HT-29 (cell line): ENCODE data around the gene DNHD1. TPM values are rescaled to one million over a fixed set of nuclear protein-coding genes. Genes with fewer than 3 reads are reported as not detected.

Experiments
- DNase-seq: peaks from one replicate; pipeline ENCODE4 v3.0.0-alpha.2; 2015; ENCODE audit warnings: low spot score
- total RNA-seq: library from RNA; depleted of rRNA; stranded (reverse); fragments of >200 nt; shearing (Covaris generic); gene quantifications from 2 replicates; pipeline ENCODE4 v1.2.3, GENCODE V29; 2014; rRNA removed

Gene DNHD1
- total RNA-seq, 1 experiment from 2014 or later: 8.8 TPM

DNA sequence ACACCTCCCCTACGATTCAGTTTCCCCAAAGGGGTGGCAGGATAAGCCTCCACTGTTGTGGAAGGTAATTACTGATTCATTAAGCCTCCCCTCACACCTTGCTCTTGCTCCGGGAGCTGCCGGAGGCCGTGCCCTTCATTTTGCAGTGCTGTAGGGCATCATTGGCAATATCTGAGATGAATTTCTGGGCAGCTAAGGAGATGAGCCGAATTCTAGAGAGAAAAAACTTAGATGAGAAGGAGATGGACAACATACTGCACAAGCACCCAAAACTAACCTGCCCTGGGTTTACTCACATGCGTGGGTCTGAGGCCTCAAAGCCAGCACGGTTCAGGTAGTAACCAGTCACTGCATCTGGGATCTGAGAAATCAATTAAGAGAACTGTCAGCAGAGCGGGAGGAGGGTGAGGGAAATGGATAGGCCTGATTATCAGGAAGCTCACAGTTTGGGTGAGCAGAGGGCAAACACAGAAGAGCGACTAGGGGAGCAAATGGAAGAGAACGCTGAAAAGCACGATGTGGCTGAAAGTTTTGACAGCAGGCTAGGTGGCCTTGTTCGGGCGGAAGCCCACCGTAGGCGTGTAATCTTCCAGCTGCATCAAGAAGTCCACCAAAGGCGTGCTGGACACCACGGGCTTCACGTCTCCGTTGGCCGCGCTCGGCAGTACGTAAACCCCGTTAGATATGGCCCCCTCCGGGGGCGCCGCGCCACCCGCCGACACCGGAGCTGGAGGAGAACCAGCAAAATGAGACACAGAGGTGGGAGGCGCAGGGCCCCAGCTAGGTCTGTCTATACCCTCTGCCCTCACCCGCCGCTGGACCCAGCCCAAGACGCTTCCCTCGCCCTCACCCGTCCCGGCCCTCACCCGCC lies 114.2 kb downstream of the DNHD1 start:
- peak; percentile 55 for DNase-seq

DNA sequence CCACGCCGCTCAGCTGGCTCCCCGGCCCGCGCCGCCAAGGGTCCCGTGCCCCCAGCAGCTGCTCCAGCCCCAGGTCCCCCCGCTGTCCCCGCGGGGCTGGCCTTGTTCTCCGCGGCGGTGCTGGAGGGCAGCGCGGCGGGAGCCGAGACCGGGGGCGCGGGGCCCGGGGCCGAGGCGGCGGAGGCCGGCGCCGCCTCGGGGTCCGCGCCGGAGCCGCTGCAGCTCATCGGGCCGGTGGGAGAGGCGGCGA lies 114.8 kb downstream of the DNHD1 start:
- no peak for DNase-seq

DNA sequence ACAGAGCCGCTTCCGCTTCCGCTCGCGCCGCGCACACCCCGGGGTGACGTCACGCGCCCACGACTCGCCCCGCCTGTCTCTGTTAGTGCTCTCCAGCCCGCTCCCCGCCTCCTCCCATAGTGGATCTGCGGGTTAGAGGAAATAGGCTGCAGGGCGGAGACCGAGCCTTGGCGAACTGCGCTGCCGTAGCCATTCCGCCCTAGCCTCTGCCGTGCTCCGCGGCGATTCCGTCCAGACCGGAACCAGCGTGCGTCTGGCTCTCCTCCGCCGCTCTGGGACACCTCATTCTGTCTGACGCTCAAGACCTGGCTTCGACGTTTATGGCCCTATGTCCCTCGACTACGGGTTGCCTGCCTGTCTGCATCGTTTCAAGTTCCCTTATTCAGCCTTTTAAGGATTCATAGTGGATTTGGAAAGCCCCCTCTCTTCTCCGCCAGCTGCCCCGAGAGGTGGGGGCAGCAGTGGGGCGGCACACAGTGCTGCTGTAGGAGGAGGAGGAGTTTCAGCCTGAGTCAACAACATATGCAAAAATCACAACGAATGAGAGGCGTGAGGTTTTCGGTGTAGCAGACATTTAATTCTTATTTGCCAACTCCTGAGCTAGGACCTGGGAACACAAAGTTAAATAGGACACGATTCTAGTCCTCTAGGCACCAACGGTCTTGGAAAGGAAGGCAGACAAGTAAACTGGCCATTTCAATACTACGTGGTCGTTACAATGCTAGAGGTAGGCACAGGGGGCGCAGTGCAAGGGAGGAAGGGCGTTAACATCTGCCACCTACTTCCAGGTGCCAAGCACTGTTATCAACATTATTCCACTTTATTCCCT lies 115.3 kb downstream of the DNHD1 start, which contains the start of gene TAF10:
TSS of gene TAF10 (minus strand) at position 4 of the 829 bp plus-strand sequence. CDS start 27 bp downstream, outside the sequence.
- DNase-seq: peak; percentile 98

DNA sequence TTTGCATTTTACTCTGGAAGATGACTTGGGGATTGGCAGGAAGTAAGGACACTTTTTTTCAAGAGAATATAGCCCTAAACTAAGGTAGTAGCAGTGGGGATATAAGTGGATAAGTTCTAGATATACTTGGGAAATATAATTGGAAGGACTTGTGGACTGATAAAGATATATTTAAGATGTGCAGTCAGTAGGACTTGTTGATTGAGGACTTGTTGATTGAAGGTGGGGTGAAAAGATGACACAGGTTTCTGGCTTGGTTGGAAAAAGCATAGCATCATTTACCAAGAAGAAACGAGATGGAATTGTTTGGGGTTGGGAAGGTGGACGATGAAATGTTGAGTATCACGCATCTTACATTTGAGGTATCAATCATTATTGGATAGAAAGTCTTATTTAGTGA lies 116.4 kb downstream of the DNHD1 start:
- no peak for DNase-seq

DNA sequence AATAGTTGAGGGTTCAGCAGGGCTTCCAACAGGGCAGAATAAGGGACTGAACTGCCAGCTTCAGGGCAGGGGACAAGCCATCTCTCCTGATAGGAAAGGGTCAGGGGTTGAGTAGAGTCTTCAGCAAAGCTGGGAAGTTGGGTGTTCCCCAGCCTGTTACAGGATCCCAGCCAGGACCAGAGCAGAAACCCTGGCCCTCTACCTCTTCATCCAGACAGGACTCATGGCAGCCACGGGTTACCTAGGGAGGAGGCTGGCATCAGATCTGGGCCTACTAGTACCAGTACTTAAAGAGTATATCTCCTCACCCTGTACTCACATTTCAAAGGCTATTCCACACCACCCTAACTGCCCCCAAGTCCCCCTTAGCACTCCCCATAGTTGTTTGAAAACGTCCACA lies 117.4 kb downstream of the DNHD1 start:
- no peak for DNase-seq

DNA sequence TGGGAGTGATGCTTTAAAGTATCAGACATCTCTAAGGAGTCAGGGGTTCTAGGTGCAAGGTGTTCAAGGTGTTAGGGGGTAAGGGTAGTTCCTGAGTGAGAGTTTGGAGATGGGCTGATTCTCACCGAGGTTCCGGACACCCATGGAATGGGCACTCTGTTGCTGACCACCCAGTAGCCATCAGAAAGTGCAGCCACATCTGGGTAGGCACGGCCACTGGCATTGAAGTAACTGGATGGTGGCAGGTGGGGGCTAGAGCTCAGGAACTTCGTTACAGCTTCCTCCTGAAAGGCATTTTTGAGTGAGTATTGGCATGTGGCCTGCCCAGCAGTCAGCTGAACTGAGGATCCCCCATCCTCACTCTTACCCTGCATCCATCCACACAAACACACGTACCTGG lies 118.0 kb downstream of the DNHD1 start:
- no peak for DNase-seq

DNA sequence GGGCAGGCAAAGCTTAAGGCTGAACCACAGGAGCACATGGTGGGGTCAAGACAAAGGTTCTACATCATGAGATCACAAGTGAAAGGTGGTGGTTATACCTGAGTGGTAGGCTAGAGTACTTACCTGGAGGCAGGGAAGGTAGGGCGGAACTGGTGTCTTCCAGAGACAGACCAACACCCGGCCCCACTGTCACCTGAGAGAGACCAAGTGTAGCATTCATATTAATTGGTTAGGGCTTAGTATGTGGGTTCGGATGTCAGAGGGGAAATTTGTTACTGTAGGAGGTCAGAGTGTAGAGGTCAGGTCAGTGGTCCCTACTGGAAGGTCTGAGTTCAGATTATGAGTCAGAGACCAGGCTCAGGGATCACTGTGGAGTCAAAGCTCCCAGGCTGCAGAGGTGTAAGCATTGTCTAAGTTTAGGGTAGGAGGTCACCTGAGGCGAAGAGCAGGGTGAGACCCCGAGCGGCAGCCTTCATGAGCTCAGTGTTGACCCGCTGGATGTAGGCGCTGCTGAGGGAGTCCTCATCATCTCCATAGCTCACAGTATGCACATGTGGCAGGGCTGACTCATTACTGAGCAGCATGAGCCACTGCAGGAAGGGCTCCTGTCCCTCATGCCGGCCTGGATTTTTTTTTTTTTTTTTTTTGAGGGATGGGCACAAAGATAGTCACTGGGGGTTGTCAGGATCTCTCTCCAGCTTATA lies 119.0 kb downstream of the DNHD1 start:
- no peak for DNase-seq

DNA sequence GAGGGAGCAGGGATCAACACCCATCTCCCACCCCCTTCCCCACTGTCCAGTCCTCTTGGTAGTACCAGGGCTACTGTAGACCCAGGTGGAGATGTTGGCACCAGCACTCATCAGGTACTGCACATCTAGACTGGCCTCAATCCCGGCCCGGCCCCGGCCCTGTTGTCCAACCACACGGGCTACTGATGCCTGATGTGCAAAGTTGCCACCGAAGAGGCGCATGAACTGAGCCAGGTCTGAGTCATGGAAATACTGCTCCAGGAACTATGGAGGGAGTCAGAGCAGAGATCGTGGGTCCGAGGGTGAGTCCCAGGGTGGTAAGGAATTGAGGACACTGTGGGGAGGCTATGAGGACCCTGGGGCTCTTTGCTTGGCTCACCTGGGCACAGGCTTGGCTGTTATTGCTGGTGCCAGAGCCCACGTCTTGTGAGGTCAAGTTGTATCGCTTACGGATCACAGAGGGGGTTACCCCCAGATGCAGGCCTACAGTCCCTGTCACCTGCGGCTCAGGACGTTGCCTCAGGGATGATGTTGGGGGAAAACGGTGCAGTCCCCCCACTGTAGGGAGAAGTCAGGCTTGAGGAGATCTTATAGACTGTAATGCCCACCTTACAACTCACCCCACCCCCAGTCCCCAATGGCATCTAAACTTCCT lies 119.6 kb downstream of the DNHD1 start:
- DNase-seq: no peak

DNA sequence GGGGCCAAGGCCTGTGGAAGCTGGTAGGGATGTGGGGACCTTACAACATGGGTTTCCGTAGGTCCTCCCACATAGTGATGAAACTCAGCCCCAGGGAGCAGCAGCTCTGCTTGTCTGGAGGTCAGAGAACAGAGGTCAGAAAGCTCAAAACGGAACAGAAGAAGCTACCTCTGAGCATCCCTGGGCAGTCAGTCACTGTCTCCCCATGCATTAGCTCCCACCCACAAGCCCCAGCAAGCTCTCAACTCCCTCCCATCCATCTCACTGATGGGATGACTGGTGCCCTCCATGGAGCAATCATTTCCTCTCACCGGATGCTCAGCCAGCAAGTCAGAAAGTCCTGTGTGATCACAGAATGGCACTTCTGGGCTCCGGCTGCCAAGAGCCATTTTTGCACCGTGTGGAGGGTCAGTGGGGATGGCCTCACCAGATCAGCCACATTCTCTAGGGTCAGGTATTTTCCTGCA lies 120.3 kb downstream of the DNHD1 start:
- DNase-seq: no peak

DNA sequence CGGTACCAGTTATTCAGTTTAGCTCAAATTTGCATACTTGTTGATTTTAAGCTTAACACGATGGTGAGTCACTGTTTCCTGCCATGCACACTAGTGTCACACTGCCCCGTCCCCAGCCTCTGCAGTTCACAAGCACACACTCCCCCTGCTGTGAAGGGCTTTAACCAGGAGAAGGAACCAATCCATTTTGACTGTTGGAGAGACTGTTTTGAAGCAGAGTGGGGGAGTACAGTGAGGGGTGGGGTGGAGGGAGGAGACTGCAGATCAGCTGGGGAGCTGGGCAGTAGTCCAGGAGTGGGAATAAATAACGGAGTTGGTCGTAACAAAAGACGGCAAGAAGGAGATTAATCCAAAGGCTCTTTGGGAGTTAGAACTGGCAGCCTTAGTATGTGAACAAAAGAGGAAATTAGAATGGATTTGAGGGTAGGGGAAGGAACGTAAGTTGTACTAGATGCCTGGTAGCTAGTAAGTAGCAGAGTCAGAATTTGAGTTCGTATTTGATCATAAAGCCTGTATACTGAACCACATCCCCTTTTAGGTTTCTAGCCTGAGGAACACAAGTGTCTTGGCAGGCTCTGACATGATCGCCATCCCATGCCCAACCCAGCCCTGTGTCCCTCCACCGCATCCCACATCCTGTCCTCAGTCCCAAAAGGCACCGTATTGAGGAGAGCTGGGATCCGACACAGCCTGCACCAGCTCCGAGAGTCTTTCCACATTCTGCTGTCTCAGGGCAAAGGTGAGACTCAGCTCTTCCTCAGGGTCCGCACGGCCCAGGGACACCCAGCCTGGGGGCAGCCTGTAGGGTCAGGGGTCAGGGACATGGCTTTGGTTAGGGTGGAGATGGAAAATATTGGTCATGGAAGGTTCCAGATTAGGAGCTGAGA lies 121.3 kb downstream of the DNHD1 start:
- peak; percentile 33 for DNase-seq

DNA sequence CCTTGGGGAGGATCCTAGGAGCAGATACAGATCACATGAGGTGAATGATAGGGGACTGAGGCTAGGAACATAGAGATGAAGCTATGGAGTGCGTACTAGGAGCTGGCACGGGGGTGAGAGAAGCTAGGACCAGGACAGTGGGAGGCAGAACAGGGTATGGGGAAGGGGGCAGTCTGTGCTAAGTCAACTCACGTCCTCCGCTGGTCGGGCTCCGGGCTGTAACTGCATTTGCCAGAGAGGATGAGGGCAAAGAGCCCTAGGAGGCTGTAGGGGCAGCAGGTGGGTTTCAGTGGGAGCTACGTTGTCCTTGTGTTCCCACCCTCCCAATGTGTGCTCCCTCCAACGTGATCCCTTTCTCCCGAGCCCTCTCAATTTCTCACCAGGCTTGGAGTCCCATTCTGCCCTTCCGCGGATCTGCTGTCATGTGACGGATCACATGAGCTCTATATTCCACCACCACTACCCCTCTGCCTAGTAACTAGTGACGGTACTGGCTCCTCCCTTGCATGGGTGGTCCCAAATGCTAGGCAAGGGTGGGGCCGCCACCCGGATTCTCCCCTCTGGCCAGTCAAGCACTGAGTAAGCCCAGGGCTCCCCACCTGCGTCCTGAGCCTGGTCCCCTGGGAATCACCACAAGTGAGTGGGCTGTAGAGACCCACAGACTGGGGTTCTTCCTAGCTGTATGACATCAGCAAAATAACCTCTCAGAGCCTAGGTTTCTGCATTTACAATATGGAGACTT lies 122.1 kb downstream of the DNHD1 start, which contains the start of gene TPP1:
TSS of gene TPP1 (minus strand) at position 419 of the 742 bp plus-strand sequence. CDS start at position 397, 22 bp downstream.
- DNase-seq: peak; percentile 97

DNA sequence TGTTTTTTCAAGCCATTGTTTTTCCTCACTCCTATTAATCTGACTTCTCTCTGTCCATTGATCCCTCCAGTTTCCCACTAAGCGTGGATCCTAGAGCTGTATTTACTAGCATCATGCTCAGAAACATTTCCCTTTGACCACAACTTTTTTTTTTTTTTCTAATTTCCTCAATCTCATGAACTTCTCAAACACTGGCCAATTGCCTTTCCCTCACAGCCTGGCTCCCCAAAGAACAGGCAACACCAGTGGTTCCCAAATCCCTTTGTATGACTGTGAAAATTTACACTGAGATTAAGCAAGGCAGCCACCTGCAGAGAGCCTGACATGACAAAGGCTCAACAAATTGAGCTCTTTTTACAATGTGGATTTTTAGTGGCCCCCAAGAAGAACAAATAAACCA lies 123.6 kb downstream of the DNHD1 start:
- DNase-seq: no peak

Other genes with a start within 250 kb of the DNHD1 start
- gene CCKBR, start 237.4 kb upstream of the DNHD1 start, total RNA-seq: not detected in 2 replicates
- 1.6 TPM in 1 of 2 replicates, not detected in the other for gene CAVIN3, start 176.8 kb upstream of the DNHD1 start, total RNA-seq
- gene SMPD1, start 106.8 kb upstream of the DNHD1 start, total RNA-seq: 3.1 and 4.4 TPM in 2 replicates
- 0.15 and 0.21 TPM in 2 replicates for gene APBB1, start 78.2 kb upstream of the DNHD1 start, total RNA-seq
- gene HPX, start 56.3 kb upstream of the DNHD1 start, total RNA-seq: 0.25 TPM in 1 of 2 replicates, not detected in the other
- gene TRIM3, start 23.3 kb upstream of the DNHD1 start, total RNA-seq: 34.5 and 37.9 TPM in 2 replicates
- 131 and 140 TPM in 2 replicates for gene ARFIP2, start 15.9 kb upstream of the DNHD1 start, total RNA-seq
- gene TIMM10B, start 15.8 kb upstream of the DNHD1 start, total RNA-seq: 47.1 and 48.0 TPM in 2 replicates
- gene RRP8, start 106.3 kb downstream of the DNHD1 start, total RNA-seq: 21.4 TPM in 2 replicates
- 150 and 151 TPM in 2 replicates for gene ILK, start 106.5 kb downstream of the DNHD1 start, total RNA-seq
- 189 and 243 TPM in 2 replicates for gene TAF10, start 114.9 kb downstream of the DNHD1 start, total RNA-seq
- gene TPP1, start 122.1 kb downstream of the DNHD1 start, total RNA-seq: 40.7 and 52.3 TPM in 2 replicates
- gene DCHS1, start 158.5 kb downstream of the DNHD1 start, total RNA-seq: 0.05 and 0.18 TPM in 2 replicates
- 94.8 and 99.8 TPM in 2 replicates for gene MRPL17, start 186.1 kb downstream of the DNHD1 start, total RNA-seq